ENCODE results near the gene ERAL1.
"Not testable (repeated sequence)": the region's sequence is repeated elsewhere in the genome, so short reads cannot be mapped to it uniquely, and the experiment has no call there.

The ERAL1 gene

GRCh38 chr17:28854457-28855335 is at the start of gene ERAL1:
ERAL1 (plus strand) TSS chr17:28855016; CDS start chr17:28855035, 19 bp downstream.
- DNase-seq (ENCODE audit: low spot score), result peak; percentile 85

DNA sequence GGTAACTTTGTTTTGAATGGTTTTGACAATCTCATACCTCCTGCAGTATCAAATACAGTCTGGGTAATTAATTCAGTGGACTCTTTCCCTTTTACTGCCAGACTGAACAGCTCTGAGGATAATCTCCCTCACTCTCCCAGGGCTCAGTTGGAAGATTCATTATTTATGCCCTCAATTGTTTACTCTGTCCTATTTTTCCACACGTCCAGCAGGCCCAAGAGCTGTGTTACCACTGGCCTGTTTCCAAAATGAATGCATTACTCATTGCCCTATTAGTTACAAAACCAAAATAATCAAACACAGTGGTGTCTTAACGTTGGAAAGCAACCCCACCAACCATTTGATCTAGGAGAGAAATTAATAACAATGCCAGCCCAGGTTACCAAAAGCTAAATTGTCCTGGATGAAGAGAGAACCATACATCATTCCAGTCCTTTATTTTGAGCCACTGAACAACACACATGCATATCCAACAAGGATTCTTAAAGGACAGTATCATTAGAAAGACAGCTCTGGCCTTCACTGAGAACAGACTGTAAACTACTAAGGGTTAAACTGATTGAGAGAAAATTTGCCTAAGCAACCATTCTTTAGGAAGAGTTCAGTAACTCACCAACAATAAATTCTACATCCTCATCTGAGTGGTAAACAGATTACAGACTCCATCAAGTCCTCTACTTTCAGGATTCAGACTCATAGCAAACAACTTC is 46.7 kb upstream of the ERAL1 start:
- DNase-seq (ENCODE audit: low spot score), result peak; percentile 14

DNA sequence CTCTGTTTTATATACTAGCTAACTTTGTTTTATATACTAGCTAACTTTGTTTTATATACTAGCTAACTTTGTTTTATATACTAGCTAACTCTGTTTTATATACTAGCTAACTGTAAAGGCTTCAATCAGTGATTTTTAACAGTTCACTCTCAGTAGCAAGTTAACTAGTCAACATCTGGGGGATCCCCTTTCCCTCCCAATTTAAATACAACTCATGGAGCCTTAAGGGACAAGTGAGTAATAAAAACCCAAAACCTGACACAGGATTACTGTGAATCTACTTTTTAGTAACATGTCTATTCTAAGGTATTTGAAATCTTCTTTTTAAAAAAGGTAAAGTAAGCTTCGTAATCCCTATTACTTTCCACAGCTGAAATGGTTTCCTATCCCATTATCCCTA is 44.4 kb upstream of the ERAL1 start:
- DNase-seq (ENCODE audit: low spot score), result no peak

DNA sequence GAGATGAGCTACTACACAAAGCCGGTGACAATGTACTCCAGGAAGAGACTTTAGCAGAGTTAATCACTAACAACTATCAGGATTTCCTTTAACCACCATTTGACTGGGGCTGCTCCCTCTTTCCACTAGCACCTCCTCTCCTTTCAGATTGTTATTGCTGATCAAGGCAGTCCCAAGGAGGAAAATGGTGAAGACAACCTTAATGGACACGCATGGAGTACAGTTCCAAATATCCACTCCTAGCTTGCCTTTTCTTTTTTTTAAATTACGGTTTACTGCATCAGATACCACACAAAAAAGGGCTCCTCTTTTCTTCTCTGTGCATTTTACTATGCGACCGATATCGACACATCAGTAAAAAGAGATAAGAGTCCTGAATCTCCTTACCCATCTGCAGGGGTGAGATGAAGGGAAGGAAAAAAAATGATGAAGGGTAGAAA is 43.1 kb upstream of the ERAL1 start:
- no peak for DNase-seq (ENCODE audit: low spot score)

- peak; percentile 98 for DNase-seq (ENCODE audit: low spot score)
These were observed 42.6 kb upstream of the ERAL1 start for GRCh38 chr17:28812091-28812747.

GRCh38 chr17:28812748-28813377 is 42.0 kb upstream of the ERAL1 start:
- no peak for DNase-seq (ENCODE audit: low spot score)

DNA sequence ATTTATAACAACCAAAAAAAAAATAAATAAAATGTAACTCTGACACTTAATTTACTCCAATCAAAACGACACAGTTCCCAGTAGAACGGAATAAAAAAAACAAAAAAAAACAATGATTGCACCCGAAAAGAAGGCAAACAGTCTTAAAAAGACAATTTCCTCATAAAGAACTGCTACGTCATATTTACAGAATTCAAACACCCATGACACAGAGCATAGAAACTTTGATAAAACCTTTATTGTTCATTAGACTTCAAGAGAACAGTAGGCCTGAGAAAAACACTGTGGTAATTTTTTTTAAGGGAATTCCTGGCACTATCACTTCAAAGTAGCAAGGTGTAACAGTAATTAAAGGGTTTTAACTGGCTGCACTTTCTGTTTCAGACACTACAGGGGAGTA is 38.3 kb upstream of the ERAL1 start:
- no peak for DNase-seq (ENCODE audit: low spot score)

DNA sequence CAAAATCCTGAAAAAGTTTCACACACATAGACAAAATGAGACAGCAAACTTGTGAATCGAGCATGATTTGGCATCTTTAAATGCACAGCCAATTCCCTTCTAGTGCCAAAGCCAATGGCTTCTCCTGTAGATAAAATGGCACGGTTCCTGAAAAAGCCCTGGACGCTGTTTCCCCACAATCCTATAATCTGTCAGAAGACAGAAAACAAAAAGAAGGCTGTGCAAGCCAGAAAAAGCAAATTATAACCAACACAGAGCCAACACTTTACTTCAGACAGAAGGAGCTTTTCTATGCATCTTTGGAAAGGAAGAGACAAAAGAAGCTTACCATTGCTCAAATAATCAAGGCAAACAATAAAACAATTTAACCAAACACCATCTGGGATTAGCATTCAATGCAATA is 36.0 kb upstream of the ERAL1 start:
- DNase-seq (ENCODE audit: low spot score), result no peak

GRCh38 chr17:28819582-28819981 is 35.2 kb upstream of the ERAL1 start:
- no peak for DNase-seq (ENCODE audit: low spot score)

- DNase-seq (ENCODE audit: low spot score), result no peak
These were observed 27.1 kb upstream of the ERAL1 start for GRCh38 chr17:28827672-28828071.

GRCh38 chr17:28828294-28829040 is 26.3 kb upstream of the ERAL1 start:
- DNase-seq (ENCODE audit: low spot score), result no peak

GRCh38 chr17:28834420-28834819 is 20.4 kb upstream of the ERAL1 start:
- DNase-seq (ENCODE audit: low spot score), result no peak

GRCh38 chr17:28836541-28836940 is 18.3 kb upstream of the ERAL1 start:
- not testable (repeated sequence) for DNase-seq (ENCODE audit: low spot score)

DNA sequence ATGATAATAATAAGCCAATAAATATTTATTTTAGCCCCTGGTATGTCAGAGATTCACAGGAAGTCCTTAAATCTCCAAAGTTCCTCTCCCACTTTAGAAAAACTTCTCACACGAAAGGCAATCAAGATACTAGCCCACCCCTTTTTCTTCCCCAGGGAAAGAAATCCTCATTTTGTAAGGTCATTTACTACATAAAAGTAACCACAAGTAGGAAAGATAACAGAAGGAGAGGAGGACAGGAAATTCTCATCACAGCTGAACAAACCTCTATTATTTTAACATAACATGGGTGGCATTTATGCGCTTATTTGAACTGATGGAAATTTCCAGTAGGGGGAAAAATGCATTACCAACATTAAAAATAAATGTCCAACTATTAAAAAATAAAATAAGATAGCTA is 15.6 kb upstream of the ERAL1 start:
- DNase-seq (ENCODE audit: low spot score), result no peak

DNA sequence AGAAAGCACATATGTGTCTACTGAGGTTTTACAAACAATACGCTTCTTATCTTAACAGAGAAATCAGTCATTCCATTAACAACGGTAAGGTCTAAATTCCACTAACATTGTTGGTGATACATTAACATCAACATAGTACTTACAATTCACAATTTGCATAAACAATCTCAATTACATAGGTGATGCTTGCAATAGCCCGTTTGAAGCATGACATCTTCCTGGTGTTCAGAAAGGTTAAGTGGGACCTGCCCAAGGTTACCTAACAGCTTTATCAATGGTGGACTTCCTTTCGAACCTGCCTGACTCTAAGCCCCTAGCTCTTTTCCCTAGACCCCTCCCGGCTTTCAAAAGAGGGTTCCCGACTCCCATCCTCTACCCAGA is 12.9 kb upstream of the ERAL1 start:
- DNase-seq (ENCODE audit: low spot score), result peak; percentile 39

- peak; percentile 98 for DNase-seq (ENCODE audit: low spot score)
These were observed 12.4 kb upstream of the ERAL1 start, which contains the start of gene FAM222B for GRCh38 chr17:28842282-28843012. FAM222B (minus strand) TSS chr17:28842790; CDS start chr17:28766667, 76,123 bp downstream.

- DNase-seq (ENCODE audit: low spot score), result no peak
These were observed 11.0 kb upstream of the ERAL1 start for GRCh38 chr17:28843816-28844148.

DNA sequence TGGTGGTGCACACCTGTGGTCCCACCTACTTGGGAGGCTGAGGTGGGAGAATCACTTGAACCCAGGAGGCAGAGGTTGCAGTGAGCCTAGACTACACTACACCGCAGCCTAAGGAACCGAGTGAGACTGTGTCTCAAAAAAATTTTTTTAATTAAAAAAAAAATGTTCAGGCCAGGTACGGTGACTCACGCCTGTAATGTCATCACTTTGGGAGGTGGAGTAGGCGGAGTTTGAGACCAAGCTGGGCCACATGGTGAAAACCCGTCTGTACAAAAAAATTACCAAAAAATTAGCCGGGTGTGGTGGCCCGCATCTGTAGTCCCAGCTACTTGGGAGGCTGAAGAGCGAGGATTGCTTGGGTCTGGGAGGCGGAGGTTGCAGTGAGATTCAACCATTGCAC is 8.6 kb upstream of the ERAL1 start:
- no peak for DNase-seq (ENCODE audit: low spot score)

DNA sequence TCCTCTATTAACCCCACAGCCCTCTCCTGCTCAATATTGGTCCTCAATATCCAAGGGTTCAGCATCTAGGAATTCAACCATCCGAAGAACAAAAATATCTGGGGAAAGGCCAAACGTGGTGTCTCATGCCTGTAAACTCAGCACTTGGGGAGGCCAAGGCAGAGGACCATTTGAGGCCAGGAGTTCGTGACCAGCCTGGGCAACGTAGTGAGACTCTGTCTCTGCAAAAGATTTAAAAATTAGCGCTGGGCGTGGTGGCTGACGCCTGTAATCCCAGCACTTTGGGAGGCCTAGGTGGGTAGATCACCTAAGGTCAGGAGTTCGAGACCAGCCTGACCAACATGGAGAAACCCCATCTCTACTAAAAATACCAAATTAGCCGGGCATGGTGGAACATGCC is 8.1 kb upstream of the ERAL1 start:
- not testable (repeated sequence) for DNase-seq (ENCODE audit: low spot score)

DNA sequence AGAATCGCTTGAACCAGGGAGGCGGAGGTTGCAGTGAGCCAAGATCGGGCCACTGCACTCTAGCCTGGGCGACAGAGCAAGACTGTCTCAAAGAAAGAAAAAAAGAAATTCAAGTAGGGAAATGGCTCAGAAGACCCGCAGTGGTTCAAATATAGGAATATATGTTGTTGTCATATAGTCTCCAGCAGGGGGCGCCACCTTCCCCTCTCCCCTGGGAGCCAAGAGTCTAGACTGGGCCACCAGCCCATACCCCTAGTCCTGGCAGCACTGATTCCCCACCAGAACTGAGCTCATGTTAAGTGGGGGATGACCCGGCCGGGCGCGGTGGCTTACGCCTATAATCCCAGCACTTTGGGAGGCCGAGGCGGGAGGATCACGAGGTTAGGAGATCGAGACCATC is 6.1 kb upstream of the ERAL1 start:
- peak; percentile 65 for DNase-seq (ENCODE audit: low spot score)

DNA sequence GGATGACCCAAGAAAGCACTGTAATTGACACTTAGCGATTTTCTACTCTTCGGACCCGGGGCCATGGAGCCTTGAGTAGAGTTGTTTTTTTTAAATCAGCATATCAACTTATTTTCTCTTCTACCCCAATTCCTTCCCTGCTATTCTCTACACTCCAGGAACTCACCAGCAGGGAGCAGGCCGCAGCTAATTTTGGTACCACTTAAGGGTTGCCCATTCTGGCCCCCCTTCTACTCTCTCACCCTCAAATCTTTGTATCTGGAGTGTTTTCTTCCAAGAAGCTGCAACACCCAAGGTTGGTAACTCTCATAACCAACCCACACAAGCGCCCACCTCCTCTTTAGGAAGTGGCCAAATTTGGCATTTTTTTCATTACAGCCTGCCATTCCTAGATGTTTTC is 5.5 kb upstream of the ERAL1 start:
- no peak for DNase-seq (ENCODE audit: low spot score)

Data from HuH-7 (cell line).